Measurements from ENCODE around the gene RICTOR. TPM values are rescaled to one million over a fixed set of nuclear protein-coding genes. Genes with fewer than 3 reads are reported as not detected.

RICTOR gene
- total RNA-seq, 2 experiments from 2014 or later = 125 TPM

- intact Hi-C loops (cut with DNase I, micrococcal nuclease) = no loop called here
- CTCF ChIA-PET = no interaction called here
- Mint-ChIP-seq H3K4me1 (ENCODE audit: low read depth) (peaks cover 49% of the 10 kb centered on the region), H3K9me3 (no peaks in the 10 kb centered on the region), H3K27me3 (no peaks in the 10 kb centered on the region), H3K4me3 (no peak overlapping the region), H3K27ac (peak overlapping the region; percentile 60), H3K36me3 (ENCODE audit: low read depth) (peaks cover 93% of the 10 kb centered on the region)
- Histone ChIP-seq H3K27ac (ENCODE audit: low read depth in 1 of 2, low read length in 2 of 2) (no peak overlapping the region), H3K4me1 (ENCODE audit: insufficient read depth, low read length) (no peaks in the 10 kb centered on the region), H3K9me3 (ENCODE audit: control insufficient read depth in 1 of 2, insufficient read depth in 1 of 2, low read length in 2 of 2) (no peaks in the 10 kb centered on the region), H3K4me3 (ENCODE audit: low read length) (no peak overlapping the region), H3K27me3 (ENCODE audit: control insufficient read depth in 1 of 2, insufficient read depth in 2 of 2, low read length in 2 of 2) (no peaks in the 10 kb centered on the region), H3K36me3 (ENCODE audit: insufficient read depth, low read length) (peaks cover 100% of the 10 kb centered on the region)
- POLR2A ChIA-PET = interaction anchor here (0.6 kb wide), 1 partner anchor 106 kb away, joined by 3 read pairs; no protein-coding TSS in a partner anchor
- DNase-seq = no peak
- no peak for TF ChIP-seq CTCF (IDR thresholded peaks at IDR 0.05)
- ATAC-seq (ENCODE audit: poor library complexity) = no peak
Observed at GRCh38 chr5:39117401-39117800, 43.2 kb upstream of the RICTOR start.

GRCh38 chr5:39116344-39117170 lies 42.4 kb upstream of the RICTOR start:
- no peak for DNase-seq
- H3K4me3 Mint-ChIP-seq = no peak overlapping the region
- H3K27ac ChIP-seq (ENCODE audit: low read depth in 1 of 2, low read length in 2 of 2) = no peak overlapping the region
- H3K4me1 ChIP-seq (ENCODE audit: insufficient read depth, low read length) = no peaks in the 10 kb centered on the region
- no peaks in the 10 kb centered on the region for H3K9me3 ChIP-seq (ENCODE audit: control insufficient read depth in 1 of 2, insufficient read depth in 1 of 2, low read length in 2 of 2)
- intact Hi-C loops (cut with DNase I, micrococcal nuclease) = no loop called here
- no peak for ATAC-seq (ENCODE audit: poor library complexity)
- H3K36me3 ChIP-seq (ENCODE audit: insufficient read depth, low read length) = peaks cover 100% of the 10 kb centered on the region
- TF ChIP-seq CTCF (IDR thresholded peaks at IDR 0.05) = no peak
- peaks cover 88% of the 10 kb centered on the region for H3K36me3 Mint-ChIP-seq (ENCODE audit: low read depth)
- H3K27me3 Mint-ChIP-seq = no peaks in the 10 kb centered on the region
- peak overlapping the region; percentile 60 for H3K27ac Mint-ChIP-seq
- POLR2A ChIA-PET = no interaction called here
- CTCF ChIA-PET = interaction anchor here (1.7 kb wide), 1 partner anchor 19 kb away, joined by 4 read pairs; no protein-coding TSS in a partner anchor
- peaks cover 41% of the 10 kb centered on the region for H3K4me1 Mint-ChIP-seq (ENCODE audit: low read depth)
- no peaks in the 10 kb centered on the region for H3K9me3 Mint-ChIP-seq
- H3K4me3 ChIP-seq (ENCODE audit: low read length) = no peak overlapping the region
- no peaks in the 10 kb centered on the region for H3K27me3 ChIP-seq (ENCODE audit: control insufficient read depth in 1 of 2, insufficient read depth in 2 of 2, low read length in 2 of 2)

GRCh38 chr5:39115644-39116343 lies 41.6 kb upstream of the RICTOR start:
- Mint-ChIP-seq H3K4me1 (ENCODE audit: low read depth) (peaks cover 45% of the 10 kb centered on the region), H3K36me3 (ENCODE audit: low read depth) (peaks cover 87% of the 10 kb centered on the region), H3K9me3 (no peaks in the 10 kb centered on the region), H3K4me3 (no peak overlapping the region), H3K27ac (peak overlapping the region; percentile 60), H3K27me3 (no peaks in the 10 kb centered on the region)
- Histone ChIP-seq H3K4me3 (ENCODE audit: low read length) (no peak overlapping the region), H3K27ac (ENCODE audit: low read depth in 1 of 2, low read length in 2 of 2) (no peak overlapping the region), H3K9me3 (ENCODE audit: control insufficient read depth in 1 of 2, insufficient read depth in 1 of 2, low read length in 2 of 2) (no peaks in the 10 kb centered on the region), H3K4me1 (ENCODE audit: insufficient read depth, low read length) (no peaks in the 10 kb centered on the region), H3K36me3 (ENCODE audit: insufficient read depth, low read length) (peaks cover 100% of the 10 kb centered on the region), H3K27me3 (ENCODE audit: control insufficient read depth in 1 of 2, insufficient read depth in 2 of 2, low read length in 2 of 2) (no peaks in the 10 kb centered on the region)
- DNase-seq (no peak), ATAC-seq (ENCODE audit: poor library complexity) (no peak)
- intact Hi-C loops (cut with DNase I, micrococcal nuclease) = loop anchor here in 1 of 2 experiments (2.0 kb wide), 1 partner anchor 15 kb away; no protein-coding TSS in a partner anchor
- ChIA-PET POLR2A (no interaction called here), CTCF (interaction anchor here (1.7 kb wide), 1 partner anchor 20 kb away, joined by 4 read pairs; no protein-coding TSS in a partner anchor)
- TF ChIP-seq CTCF (IDR thresholded peaks at IDR 0.05) = no peak
